Measurements from ENCODE around the gene OR4C12. TPM values are rescaled to one million over a fixed set of nuclear protein-coding genes. Genes with fewer than 3 reads are reported as not detected.
"Not testable (repeated sequence)": the region's sequence is repeated elsewhere in the genome, so short reads cannot be mapped to it uniquely, and the experiment has no call there.

Gene OR4C12
- not detected in 2 replicates for polyA plus RNA-seq (2014; cell fraction: cytosol; rRNA removed)
- not detected in 2 replicates for polyA plus RNA-seq (2014; cell fraction: nucleus; rRNA removed)

GRCh38 chr11:49982435-49982834 lies at the start of gene OR4C12:
OR4C12 (minus strand) TSS chr11:49982535; CDS start chr11:49982501, 34 bp downstream.
- not testable (repeated sequence) for DNase-seq (ENCODE audit: low spot score)

GRCh38 chr11:50030193-50030592 lies 47.9 kb upstream of the OR4C12 start:
- no peak for DNase-seq (ENCODE audit: low spot score)

- peak; percentile 64 for DNase-seq (ENCODE audit: low spot score)
These were observed 13.2 kb upstream of the OR4C12 start for GRCh38 chr11:49995565-49995964.

- DNase-seq (ENCODE audit: low spot score): not testable (repeated sequence)
These were observed 8.9 kb downstream of the OR4C12 start for GRCh38 chr11:49973439-49973838.

- no peak for DNase-seq (ENCODE audit: low spot score)
These were observed 30.2 kb downstream of the OR4C12 start, which contains the start of gene OR4C13 for GRCh38 chr11:49952091-49952490. OR4C13 (plus strand) TSS chr11:49952391; CDS start chr11:49952423, 32 bp downstream.

DNA sequence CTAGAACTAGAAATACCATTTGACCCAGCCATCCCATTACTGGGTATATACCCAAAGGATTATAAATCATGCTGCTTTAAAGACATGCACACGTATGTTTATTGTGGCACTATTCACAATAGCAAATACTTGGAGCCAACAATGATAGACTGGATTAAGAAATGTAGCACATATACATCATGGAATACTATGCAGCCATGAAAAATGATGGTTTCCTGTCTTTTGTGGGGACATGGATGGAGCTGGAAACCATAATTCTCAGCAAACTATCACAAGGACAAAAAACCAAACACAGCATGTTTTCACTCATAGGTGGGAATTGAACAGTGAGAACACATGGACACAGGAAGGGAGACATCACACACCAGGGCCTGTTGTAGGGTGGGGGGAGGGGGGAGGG lies 33.6 kb downstream of the OR4C12 start:
- DNase-seq (ENCODE audit: low spot score): not testable (repeated sequence)

Data from SK-N-DZ (cell line).